B cell (primary cell): ENCODE data around the gene FKRP. TPM values are rescaled to one million over a fixed set of nuclear protein-coding genes. Genes with fewer than 3 reads are reported as not detected.

Experiments
- ATAC-seq: fragments of 200-7000 bp; cut with Tn5 transposase; one replicate; pipeline ENCODE4 v1.10.0; 2021; ENCODE audit warnings: low read depth, mild to moderate bottlenecking, moderate number of reproducible peaks, moderate library complexity
- CTCF ChIA-PET: fragments of 350-600 bp; sonication (Branson Sonifier 250); formaldehyde crosslinking; loops from one replicate; lab custom pipeline; 2021; ENCODE audit warnings: antibody characterized with exemption, inconsistent platforms; lab: Charles Lee
- POLR2A ChIA-PET: fragments of 350-600 bp; sonication (Branson Sonifier 250); formaldehyde crosslinking; loops from one replicate; lab custom pipeline; 2021; ENCODE audit warnings: antibody characterized with exemption; lab: Charles Lee
- DNase-seq: peaks from one replicate; pipeline ENCODE4 v3.0.0; 2013
- H2AFZ ChIP-seq: 2 replicates; pipeline ENCODE4 v1.6.1; 2012; ENCODE audit warnings: mild to moderate bottlenecking, low read depth, low read length; ENCODE audit not compliant: insufficient read depth, poor library complexity, severe bottlenecking
- H3K27ac ChIP-seq, 2 donors: 1 replicate in 1 of 2; 2 replicates in 1 of 2; pipeline ENCODE4 v1.5.1; 2012 to 2013; ENCODE audit warnings: low read length in 2 of 2, mild to moderate bottlenecking in 2 of 2, moderate library complexity in 1 of 2
- H3K27me3 ChIP-seq, 4 experiments: fragments of 200-600 bp in 1 of 4; sonication (generic) in 1 of 4; replicated peaks in 1 of 4; 1 replicate in 2 of 4; 2 replicates in 2 of 4; pipeline versions ENCODE4 v1.6.1 to v1.7.0; 2013 to 2016; ENCODE audit warnings: low read length in 3 of 4, mild to moderate bottlenecking in 2 of 4, mixed read lengths in 1 of 4, moderate library complexity in 1 of 4; ENCODE audit not compliant: insufficient read depth in 4 of 4, control insufficient read depth in 3 of 4; ENCODE audit errors: control extremely low read depth in 1 of 4
- H3K36me3 ChIP-seq, 2 experiments: replicated peaks in 1 of 2; 1 replicate in 1 of 2; 2 replicates in 1 of 2; pipeline versions ENCODE4 v1.6.1 to v1.7.1; 2013; ENCODE audit warnings: low read length in 1 of 2; ENCODE audit not compliant: insufficient read depth in 2 of 2, control insufficient read depth in 1 of 2; ENCODE audit errors: control extremely low read depth in 1 of 2, extremely low read depth in 1 of 2
- H3K4me1 ChIP-seq, 2 donors: fragments of 200-600 bp in 1 of 2; sonication (generic) in 1 of 2; 1 replicate in 1 of 2; 2 replicates in 1 of 2; pipeline versions ENCODE4 v1.5.1 to v1.6.1; 2013 to 2017; ENCODE audit warnings: low read length in 2 of 2; ENCODE audit not compliant: control insufficient read depth in 2 of 2, insufficient read depth in 2 of 2
- H3K4me2 ChIP-seq: replicated peaks from 2 replicates; pipeline ENCODE3; 2012; ENCODE audit warnings: mild to moderate bottlenecking, low read depth, low read length; ENCODE audit not compliant: poor library complexity, severe bottlenecking
- H3K4me3 ChIP-seq, 5 experiments: fragments of 200-600 bp in 1 of 5; sonication (generic) in 1 of 5; 1 replicate in 3 of 5; 2 replicates in 2 of 5; pipeline versions ENCODE4 v1.5.1 to v1.7.0; 2011 to 2016; ENCODE audit warnings: low read length in 4 of 5, mild to moderate bottlenecking in 4 of 5, low read depth in 2 of 5, control low read depth in 1 of 5, moderate library complexity in 1 of 5; ENCODE audit not compliant: insufficient read depth in 1 of 5; ENCODE audit errors: control extremely low read depth in 1 of 5, extremely low read depth in 1 of 5
- H3K79me2 ChIP-seq: fragments of 200-600 bp; sonication (generic); one replicate; pipeline ENCODE4 v1.6.0; 2016; ENCODE audit warnings: low read length; ENCODE audit not compliant: control insufficient read depth, insufficient read depth
- H3K9ac ChIP-seq: fragments of 200-600 bp; sonication (generic); 2 replicates; pipeline ENCODE4 v1.6.1; 2017; ENCODE audit warnings: mild to moderate bottlenecking, low read length, moderate library complexity
- H3K9me3 ChIP-seq, 3 donors: one replicate each; pipeline versions ENCODE4 v1.6.1 to v1.7.1; 2013; ENCODE audit warnings: low read length in 2 of 3; ENCODE audit not compliant: control insufficient read depth in 2 of 3, insufficient read depth in 1 of 3; ENCODE audit errors: control extremely low read depth in 1 of 3
- H4K20me1 ChIP-seq: 2 replicates; pipeline ENCODE4 v1.6.0; 2012; ENCODE audit warnings: mild to moderate bottlenecking, low read length; ENCODE audit not compliant: insufficient read depth, control insufficient read depth, poor library complexity, severe bottlenecking
- H3K27ac Mint-ChIP-seq: one replicate; pipeline ENCODE4 v1.8.0; 2021; ENCODE audit warnings: mixed read lengths
- H3K27me3 Mint-ChIP-seq: one replicate; pipeline ENCODE4 v1.8.0; 2021; ENCODE audit warnings: mixed read lengths
- H3K4me1 Mint-ChIP-seq: one replicate; pipeline ENCODE4 v1.8.0; 2021; ENCODE audit warnings: mixed read lengths
- H3K4me3 Mint-ChIP-seq: one replicate; pipeline ENCODE4 v1.8.0; 2021; ENCODE audit warnings: mixed read lengths
- H3K9me3 Mint-ChIP-seq: one replicate; pipeline ENCODE4 v1.8.0; 2022; ENCODE audit warnings: mixed read lengths; ENCODE audit not compliant: insufficient read depth
- CTCF ChIP-seq: fragments of 200-600 bp; IDR thresholded peaks from one replicate; pipeline ENCODE4 v1.8.0; 2022; ENCODE audit warnings: antibody characterized with exemption, mild to moderate bottlenecking
- EZH2 ChIP-seq: IDR thresholded peaks from 2 replicates; pipeline ENCODE4 v1.6.1; 2012; ENCODE audit warnings: borderline replicate concordance, low read depth, mild to moderate bottlenecking, moderate library complexity, low read length; ENCODE audit not compliant: insufficient read depth, poor library complexity, severe bottlenecking
- WGBS: methylation state at CpG from one replicate; pipeline ENCODE4 v1.1.5; 2013; ENCODE audit warnings: missing lambda C conversion rate; ENCODE audit not compliant: insufficient coverage; 5-methylcytosine and 5-hydroxymethylcytosine counted together
- intact Hi-C: fragments of 100-400 bp; cut with micrococcal nuclease; formaldehyde crosslinking; loops from one replicate; pipeline ENCODE4 v1.10.0; 2022
- polyA plus RNA-seq: library from polyadenylated mRNA; depleted of rRNA; stranded (reverse); fragments of >200 nt; gene quantifications from 2 replicates; pipeline ENCODE4 v1.2.3, GENCODE V29; 2012
- total RNA-seq, 2 donors: library from RNA; stranded (reverse); fragments of 120-200 nt in 1 of 2; gene quantifications; 1 replicate in 1 of 2; 2 replicates in 1 of 2; pipeline versions ENCODE4 v1.2.3 to v1.2.4, GENCODE V29; 2013 to 2022

FKRP gene
- total and polyA plus RNA-seq, 2 donors (not counting 1 experiment from before 2014, with no cell fraction given), result 30.2 to 38.8 TPM

GRCh38 chr19:46714444-46715106 lies 31.3 kb upstream of the FKRP start:
- Mint-ChIP-seq H3K27me3 (no peaks in the 10 kb centered on the region), H3K27ac (peak overlapping the region; percentile 94), H3K4me3 (peak overlapping the region; percentile 97), H3K4me1 (peaks cover 44% of the 10 kb centered on the region), H3K9me3 (no peaks in the 10 kb centered on the region)
- intact Hi-C loops, result loop anchor here (1.0 to 5.0 kb wide), 4 partner anchors 10 to 97 kb away; no protein-coding TSS in a partner anchor
- 2% methylated on average over 6 of the region's 12 CpGs for WGBS
- Histone ChIP-seq H3K9me3 (no peaks in the 10 kb centered on the region), H3K36me3 (peaks cover 0 to 24% of the 10 kb centered on the region in 2 experiments), H2AFZ (peak overlapping the region; percentile 50), H3K4me3 (peak overlapping the region; percentile 77 to 99 (median 92)), H3K27ac (peak overlapping the region; percentile 82 to 89), H3K9ac (peak overlapping the region; percentile 92), H3K27me3 (no peaks in the 10 kb centered on the region), H3K79me2 (peaks cover 71% of the 10 kb centered on the region), H4K20me1 (peaks cover 52% of the 10 kb centered on the region), H3K4me1 (peaks cover 32 to 49% of the 10 kb centered on the region in 2 donors), H3K4me2 (peak overlapping the region; percentile 94)
- TF ChIP-seq CTCF (no peak), EZH2 (no peak)
- peak; percentile 32 for ATAC-seq
- ChIA-PET POLR2A (interaction anchor here (0.5 to 1.3 kb wide), 9 partner anchors 9 to 110 kb away, joined by 3 to 6 read pairs (median 5); no protein-coding TSS in a partner anchor), CTCF (interaction anchor here (1.5 to 4.4 kb wide), 6 partner anchors 9 to 126 kb away, joined by 3 to 65 read pairs (median 11); no protein-coding TSS in a partner anchor)
- peak; percentile 87 for DNase-seq

DNA sequence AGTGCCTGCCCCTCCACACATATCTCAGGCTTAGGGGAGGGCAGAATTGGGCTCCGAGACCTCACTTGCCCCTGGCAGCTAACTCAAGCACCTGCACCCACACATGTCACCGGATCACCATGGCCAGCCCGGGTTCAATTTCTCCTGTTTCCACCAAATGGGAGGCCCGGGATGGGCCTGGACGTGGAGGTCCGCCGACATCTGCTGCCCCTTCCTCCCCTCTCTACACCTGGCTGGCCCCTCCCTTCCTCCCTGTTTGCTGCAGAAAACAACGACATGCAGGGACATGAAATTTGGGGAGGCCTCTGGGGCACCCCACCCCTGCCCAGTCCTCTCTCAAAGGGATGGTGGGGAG lies 30.3 kb upstream of the FKRP start:
- POLR2A ChIA-PET, result interaction anchor here (0.6 kb wide), 2 partner anchors 21 to 101 kb away, joined by 3 read pairs; no protein-coding TSS in a partner anchor
- WGBS, result 0% methylated on average over 7 of the region's 8 CpGs
- Histone ChIP-seq H3K79me2 (peaks cover 64% of the 10 kb centered on the region), H3K4me3 (peak overlapping the region; percentile 77 to 99 (median 92)), H3K36me3 (peaks cover 0 to 21% of the 10 kb centered on the region in 2 experiments), H2AFZ (no peak overlapping the region), H4K20me1 (peaks cover 42% of the 10 kb centered on the region), H3K4me2 (peak overlapping the region; percentile 94), H3K9ac (peak overlapping the region; percentile 92), H3K9me3 (no peaks in the 10 kb centered on the region), H3K4me1 (peaks cover 42 to 59% of the 10 kb centered on the region in 2 donors), H3K27me3 (no peaks in the 10 kb centered on the region), H3K27ac (peak overlapping the region; percentile 82 to 89)
- Mint-ChIP-seq H3K4me3 (peak overlapping the region; percentile 97), H3K27me3 (no peaks in the 10 kb centered on the region), H3K4me1 (peaks cover 53% of the 10 kb centered on the region), H3K27ac (peak overlapping the region; percentile 91), H3K9me3 (no peaks in the 10 kb centered on the region)
- no peak for DNase-seq
- CTCF ChIA-PET, result interaction anchor here (1.7 to 4.4 kb wide), 4 partner anchors 12 to 125 kb away, joined by 7 to 65 read pairs (median 32); no protein-coding TSS in a partner anchor
- TF ChIP-seq CTCF (no peak), EZH2 (no peak)
- no peak for ATAC-seq
- intact Hi-C loops, result loop anchor here (2.0 to 5.0 kb wide), 2 partner anchors 71 to 98 kb away; no protein-coding TSS in a partner anchor
